Forelimb muscle (tissue), 1 donor: Measurements from ENCODE around the gene PEX6. TPM values are rescaled to one million over a fixed set of nuclear protein-coding genes. Genes with fewer than 3 reads are reported as not detected.

Source experiments
- DNase-seq: peaks from one replicate; pipeline ENCODE4 v3.0.0-alpha.2; 2013; ENCODE audit warnings: low read depth
- polyA plus RNA-seq: library from polyadenylated mRNA; unstranded; fragments of 120-200 nt; gene quantifications from one replicate; pipeline ENCODE4 v1.2.1, GENCODE V29; 2013; ENCODE audit not compliant: insufficient read length

PEX6 gene
- polyA plus RNA-seq, 1 donor, result 15.0 TPM

- no peak for DNase-seq
Measured at GRCh38 chr6:42937548-42938427, 41.2 kb downstream of the PEX6 start.

GRCh38 chr6:42936398-42936797 is 42.6 kb downstream of the PEX6 start:
- DNase-seq, result no peak

- no peak for DNase-seq
Measured at GRCh38 chr6:42935322-42935721, 43.7 kb downstream of the PEX6 start.

GRCh38 chr6:42933205-42933604 is 45.8 kb downstream of the PEX6 start:
- DNase-seq, result no peak

GRCh38 chr6:42932412-42932811 is 46.6 kb downstream of the PEX6 start:
- DNase-seq, result no peak

- no peak for DNase-seq
Measured at GRCh38 chr6:42929821-42930360, 49.1 kb downstream of the PEX6 start.

DNA sequence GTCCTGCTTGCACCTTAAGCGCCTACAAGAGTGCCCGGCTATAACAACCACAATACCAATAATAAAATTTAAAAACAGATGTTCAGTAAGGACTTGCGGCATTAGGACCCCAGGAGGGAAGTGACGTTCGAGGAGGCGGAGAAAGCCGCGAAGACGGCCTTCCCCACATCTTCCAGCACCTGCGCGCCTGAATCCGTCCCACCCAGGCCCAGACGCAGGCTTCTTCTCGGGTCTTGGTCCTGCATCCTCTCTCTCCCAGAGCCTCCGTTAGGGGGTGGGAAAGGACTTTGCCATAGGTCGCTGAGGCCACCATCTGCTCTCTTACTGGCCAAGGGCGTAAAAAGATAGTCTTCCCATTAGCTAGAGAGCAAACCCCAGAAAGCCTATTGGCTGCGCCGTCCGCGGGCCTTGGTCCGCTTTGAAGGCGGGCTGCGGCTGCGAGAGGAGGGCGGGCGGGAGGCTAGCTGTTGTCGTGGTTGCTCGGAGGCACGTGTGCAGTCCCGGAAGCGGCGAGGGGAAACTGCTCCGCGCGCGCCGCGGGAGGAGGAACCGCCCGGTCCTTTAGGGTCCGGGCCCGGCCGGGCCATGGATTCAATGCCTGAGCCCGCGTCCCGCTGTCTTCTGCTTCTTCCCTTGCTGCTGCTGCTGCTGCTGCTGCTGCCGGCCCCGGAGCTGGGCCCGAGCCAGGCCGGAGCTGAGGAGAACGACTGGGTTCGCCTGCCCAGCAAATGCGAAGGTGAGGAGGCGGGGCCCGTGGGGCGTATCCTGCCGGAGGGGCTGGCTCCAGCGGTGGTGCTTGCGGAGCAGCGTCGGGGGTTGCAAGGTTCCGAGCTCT is 49.8 kb downstream of the PEX6 start, which contains the start of gene CNPY3:
CNPY3 (plus strand) TSS at position 495 of the 835 bp plus-strand sequence; CDS start at position 586, 91 bp downstream.
- peak; percentile 96 for DNase-seq

DNA sequence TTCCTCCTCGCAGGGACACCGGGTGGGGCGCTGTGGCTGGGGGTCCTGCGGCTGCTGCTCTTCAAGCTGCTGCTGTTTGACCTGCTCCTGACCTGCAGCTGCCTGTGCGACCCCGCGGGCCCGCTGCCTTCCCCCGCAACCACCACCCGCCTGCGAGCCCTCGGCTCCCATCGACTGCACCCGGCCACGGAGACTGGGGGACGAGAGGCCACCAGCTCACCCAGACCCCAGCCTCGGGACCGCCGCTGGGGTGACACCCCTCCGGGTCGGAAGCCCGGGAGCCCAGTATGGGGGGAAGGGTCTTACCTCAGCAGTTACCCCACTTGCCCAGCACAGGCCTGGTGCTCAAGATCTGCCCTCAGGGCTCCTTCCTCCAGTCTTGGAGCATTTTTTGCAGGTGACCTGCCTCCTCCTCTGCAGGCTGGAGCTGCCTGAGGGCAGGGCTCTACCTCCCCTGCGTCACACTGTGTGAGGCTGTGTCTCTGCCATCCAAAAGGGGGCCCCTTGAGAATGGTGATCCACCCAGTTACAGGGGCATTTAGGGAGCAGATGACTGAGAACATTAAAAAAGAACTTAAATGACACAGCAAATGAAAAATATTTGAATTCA is 53.6 kb downstream of the PEX6 start:
- no peak for DNase-seq

DNA sequence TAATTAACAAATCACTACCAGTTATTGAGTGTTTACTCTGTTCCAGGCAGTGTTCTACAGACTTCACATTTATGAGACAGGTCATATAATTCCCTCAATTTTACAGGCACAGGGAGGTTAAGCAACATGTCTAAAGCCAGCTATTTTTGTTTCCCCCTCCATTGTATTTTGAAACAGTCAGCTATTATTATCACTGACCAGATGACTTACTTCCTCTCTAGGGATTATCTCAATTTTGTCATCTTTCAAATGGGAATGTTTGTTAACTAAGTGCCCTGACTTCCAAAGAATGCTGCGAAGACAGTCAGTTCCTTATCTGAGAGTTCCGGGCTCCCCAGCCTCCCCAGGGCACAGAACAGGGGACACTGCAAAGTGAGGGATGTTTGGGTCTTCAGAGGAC is 55.3 kb downstream of the PEX6 start:
- no peak for DNase-seq

GRCh38 chr6:42921801-42922200 is 57.2 kb downstream of the PEX6 start:
- DNase-seq, result no peak

DNA sequence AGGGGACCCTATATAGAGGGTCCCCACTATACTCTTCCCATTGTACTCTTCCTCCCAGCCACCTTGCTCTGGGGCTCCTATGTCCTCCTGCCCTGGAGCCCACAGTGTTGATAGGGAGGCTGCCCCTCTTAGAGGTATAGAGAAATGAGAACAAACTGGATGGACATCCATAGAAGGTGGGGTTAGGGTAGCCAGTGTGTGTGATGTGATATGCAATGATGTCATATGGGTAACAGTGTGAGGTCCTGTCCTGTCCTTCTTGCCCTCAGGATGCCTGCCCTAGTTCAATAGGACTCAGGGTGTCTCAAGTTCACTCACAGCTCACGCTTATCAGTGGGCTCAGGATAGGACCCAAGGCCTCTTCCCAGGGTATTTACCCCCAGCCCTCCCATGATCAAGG is 62.7 kb downstream of the PEX6 start:
- no peak for DNase-seq

- DNase-seq, result no peak
Measured at GRCh38 chr6:42915732-42916131, 63.2 kb downstream of the PEX6 start, which contains the start of gene PTCRA. Gene PTCRA, plus strand, starts transcription at chr6:42916053. Its CDS starts 17 bp downstream, at chr6:42916070.

DNA sequence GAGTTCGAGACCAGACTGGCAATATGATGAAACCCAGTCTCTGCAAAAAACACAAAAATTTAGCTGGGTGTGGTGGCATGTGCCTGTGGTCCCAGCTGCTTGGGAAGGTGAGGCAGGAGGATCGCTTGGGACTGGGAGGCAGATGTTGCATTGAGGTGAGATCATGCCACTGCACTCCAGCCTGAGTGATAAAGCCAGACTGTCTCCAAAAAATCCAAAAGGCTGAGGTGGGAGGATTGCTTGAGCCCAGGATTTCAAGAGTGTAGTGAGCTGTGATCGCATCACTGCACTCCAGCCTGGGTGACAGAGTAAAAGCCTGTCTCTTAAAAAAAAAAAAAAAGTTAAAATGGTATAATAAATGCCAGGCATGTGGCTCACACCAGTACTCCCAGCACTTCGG is 64.4 kb downstream of the PEX6 start:
- no peak for DNase-seq

Other genes starting within 250 kb of the PEX6 start
- 12.3 TPM for gene TBCC, start 233.1 kb downstream of the PEX6 start, polyA plus RNA-seq
- gene BICRAL, start 197.1 kb downstream of the PEX6 start, polyA plus RNA-seq, result 10.9 TPM
- 78.8 TPM for gene RPL7L1, start 99.6 kb downstream of the PEX6 start, polyA plus RNA-seq
- gene PTCRA, start 63.1 kb downstream of the PEX6 start, polyA plus RNA-seq, result not detected
- gene CNPY3, start 49.7 kb downstream of the PEX6 start, polyA plus RNA-seq, result 23.6 TPM
- gene GNMT, start 18.4 kb downstream of the PEX6 start, polyA plus RNA-seq, result 0.65 TPM
- gene PPP2R5D, start 5.4 kb upstream of the PEX6 start, polyA plus RNA-seq, result 39.0 TPM
- gene MEA1, start 34.8 kb upstream of the PEX6 start, polyA plus RNA-seq, result 39.6 TPM
- gene KLHDC3, start 35.1 kb upstream of the PEX6 start, polyA plus RNA-seq, result 227 TPM
- 40.4 TPM for gene RRP36, start 42.4 kb upstream of the PEX6 start, polyA plus RNA-seq
- gene CUL7, start 74.7 kb upstream of the PEX6 start, polyA plus RNA-seq, result 44.5 TPM
- gene MRPL2, start 80.3 kb upstream of the PEX6 start, polyA plus RNA-seq, result 43.9 TPM
- 27.6 TPM for gene KLC4, start 80.5 kb upstream of the PEX6 start, polyA plus RNA-seq
- gene PTK7, start 97.1 kb upstream of the PEX6 start, polyA plus RNA-seq, result 53.2 TPM
- 57.1 TPM for gene SRF, start 192.1 kb upstream of the PEX6 start, polyA plus RNA-seq
- 17.8 TPM for gene CUL9, start 203.0 kb upstream of the PEX6 start, polyA plus RNA-seq